CMK (cell line): Measurements from ENCODE around the gene PRELID3B.

Source experiments
- DNase-seq: peaks from one replicate; pipeline ENCODE4 v3.0.0-alpha.2; 2010; ENCODE audit warnings: low read depth

Gene PRELID3B

DNA sequence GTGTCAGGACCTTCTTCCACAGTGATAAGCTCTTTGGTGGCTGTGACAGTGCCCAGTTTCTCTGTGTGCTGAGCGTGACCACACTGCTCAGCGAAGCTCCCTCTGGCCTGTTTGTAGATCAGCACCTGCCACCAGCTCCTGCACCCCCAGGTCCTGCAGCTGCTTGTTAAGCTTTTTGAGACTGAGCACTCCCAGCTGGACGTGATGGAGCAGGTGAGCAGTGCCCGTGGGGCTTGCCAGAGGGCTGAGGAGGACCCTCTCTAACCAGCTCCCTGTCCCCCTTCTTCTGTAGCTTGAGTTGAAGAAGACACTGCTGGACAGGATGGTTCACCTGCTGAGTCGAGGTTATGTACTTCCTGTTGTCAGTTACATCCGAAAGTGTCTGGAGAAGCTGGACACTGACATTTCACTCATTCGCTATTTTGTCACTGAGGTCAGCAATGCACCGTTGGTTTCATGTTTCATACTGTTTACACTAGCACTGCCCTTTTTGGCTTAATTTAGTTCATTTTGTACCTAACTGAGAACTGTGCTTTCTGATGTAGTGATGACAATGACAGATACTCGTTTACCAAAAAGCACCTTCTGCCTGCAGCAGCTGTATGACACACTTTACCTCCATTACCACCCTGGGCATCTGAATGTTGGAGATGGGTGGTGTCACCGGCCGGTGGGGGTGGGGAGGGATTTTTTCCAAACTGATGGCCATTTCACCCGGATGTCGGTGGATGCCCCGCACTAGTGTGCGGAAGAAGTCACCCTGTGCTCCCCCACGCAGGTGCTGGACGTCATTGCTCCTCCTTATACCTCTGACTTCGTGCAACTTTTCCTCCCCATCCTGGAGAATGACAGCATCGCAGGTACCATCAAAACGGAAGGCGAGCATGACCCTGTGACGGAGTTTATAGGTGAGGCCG is 49.0 kb downstream of the PRELID3B start:
- DNase-seq, result no peak

DNA sequence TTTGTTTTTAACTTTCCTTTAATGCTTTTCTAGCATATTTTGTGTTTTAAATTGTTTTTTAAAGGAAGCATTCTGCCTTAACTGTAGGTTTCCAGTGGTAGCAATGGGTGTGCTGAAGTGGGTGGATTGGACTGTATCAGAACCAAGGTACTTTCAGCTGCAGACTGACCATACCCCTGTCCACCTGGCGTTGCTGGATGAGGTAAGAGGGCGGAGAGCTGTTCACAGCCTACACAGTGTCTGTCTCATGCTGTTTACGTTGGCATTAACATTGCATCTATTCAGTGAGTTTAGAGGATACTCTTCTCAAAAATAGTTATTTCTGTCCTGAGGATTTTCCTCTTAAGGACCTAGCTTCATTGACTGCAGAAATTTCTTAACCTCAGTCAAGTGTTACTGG is 49.7 kb downstream of the PRELID3B start:
- no peak for DNase-seq

DNA sequence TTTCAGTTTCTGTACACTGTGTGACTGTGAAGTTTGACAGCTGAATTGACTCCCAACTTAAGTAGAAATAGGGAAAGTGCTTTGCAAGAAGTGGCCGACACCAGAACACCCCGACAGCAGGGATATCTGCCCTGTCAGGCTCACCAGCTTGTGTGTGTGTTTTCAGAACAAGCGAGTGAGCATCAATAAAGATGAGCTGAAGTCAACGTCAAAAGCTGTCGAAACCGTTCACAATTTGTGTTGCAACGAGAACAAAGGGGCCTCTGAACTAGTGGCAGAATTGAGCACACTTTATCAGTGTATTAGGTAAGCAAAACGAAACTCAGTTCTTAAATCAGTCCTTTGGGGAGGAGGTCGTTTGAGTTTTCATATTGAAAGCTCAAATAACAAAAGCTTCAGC is 50.9 kb downstream of the PRELID3B start:
- no peak for DNase-seq

DNA sequence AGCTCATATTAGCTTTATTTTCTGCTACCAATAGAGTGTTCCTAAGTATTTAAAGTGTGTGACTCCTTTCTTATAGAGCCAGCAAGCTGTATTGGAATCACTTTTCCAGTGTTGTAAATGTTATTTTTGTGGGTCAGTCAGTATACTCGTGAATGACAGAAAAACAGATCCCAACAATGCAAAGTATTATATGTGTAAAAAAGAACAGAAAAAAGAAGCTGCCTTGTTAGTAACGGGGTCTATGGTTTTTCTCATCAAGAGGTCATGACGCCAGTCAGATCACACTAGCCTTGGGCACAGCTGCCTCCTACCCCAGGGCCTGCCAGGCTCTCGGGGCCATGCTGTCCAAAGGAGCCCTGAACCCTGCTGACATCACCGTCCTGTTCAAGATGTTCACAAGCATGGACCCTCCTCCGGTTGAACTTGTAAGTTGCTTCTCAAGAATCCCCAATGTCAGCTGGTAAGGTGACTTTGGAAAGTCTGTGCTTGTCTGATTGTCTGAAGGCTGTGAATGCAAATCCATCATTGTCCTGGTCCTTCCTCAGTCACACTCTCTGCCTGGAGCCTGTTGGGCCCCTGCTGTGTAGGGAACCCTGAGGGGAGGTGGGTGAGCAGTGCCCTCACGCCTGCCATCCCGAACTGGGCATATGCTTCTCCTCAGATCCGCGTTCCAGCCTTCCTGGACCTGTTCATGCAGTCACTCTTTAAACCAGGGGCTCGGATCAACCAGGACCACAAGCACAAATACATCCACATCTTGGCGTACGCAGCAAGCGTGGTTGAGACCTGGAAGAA is 51.7 kb downstream of the PRELID3B start:
- DNase-seq, result no peak

- no peak for DNase-seq
Measured at GRCh38 chr20:58989196-58989595, 53.4 kb downstream of the PRELID3B start.

DNA sequence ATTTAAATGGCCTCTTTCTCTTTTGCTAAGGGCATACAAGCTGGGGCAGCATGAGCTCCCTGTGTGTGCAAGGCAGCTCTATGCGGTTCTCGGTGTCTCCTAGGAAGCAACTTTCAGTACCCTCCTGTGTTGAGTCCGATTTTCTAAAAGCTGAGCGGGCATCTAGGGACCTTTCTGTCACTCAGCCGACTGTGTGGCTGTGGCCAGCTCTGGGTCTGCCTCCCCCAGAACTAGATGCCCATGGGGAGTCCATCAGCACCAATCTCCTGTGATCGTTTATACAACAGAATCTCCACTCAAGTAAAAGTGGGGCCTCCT is 54.1 kb downstream of the PRELID3B start:
- DNase-seq, result no peak

DNA sequence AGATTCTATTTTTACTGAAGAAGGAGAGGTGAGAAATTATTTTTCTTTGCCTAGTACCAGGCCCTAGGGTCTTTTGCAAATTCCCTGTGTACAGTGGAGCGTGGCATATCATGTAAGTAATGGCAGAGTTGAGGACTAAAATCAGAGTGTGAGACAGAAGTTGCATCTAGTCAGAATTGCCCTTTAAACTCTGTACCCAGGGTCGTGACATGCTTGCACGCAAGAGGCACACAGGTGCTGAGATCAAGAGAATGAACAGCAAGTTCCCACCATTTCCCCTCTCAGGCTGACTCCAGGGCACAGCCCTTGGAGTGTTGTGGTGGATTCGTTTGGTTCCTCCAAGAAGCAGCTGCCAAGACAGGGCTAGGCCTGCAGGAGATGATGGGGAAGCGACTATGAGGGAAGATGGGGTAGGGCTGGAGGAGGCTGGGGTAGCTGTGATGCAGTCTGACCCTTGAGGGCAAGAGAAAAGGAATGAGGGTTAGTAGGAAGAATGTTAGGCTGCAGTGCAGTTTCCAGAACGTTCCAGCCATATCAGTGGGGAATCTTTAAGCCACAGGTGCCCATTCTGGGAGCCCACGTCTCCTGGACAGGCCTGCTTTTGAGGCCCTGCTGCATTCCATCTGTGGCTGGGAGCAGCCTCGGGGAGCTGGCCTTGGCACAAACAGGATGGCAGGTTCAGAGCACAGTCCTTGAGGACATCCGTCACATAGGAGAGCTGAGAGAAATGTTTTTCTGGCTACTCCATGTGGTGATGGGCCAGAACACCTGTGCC is 54.6 kb downstream of the PRELID3B start:
- no peak for DNase-seq

DNA sequence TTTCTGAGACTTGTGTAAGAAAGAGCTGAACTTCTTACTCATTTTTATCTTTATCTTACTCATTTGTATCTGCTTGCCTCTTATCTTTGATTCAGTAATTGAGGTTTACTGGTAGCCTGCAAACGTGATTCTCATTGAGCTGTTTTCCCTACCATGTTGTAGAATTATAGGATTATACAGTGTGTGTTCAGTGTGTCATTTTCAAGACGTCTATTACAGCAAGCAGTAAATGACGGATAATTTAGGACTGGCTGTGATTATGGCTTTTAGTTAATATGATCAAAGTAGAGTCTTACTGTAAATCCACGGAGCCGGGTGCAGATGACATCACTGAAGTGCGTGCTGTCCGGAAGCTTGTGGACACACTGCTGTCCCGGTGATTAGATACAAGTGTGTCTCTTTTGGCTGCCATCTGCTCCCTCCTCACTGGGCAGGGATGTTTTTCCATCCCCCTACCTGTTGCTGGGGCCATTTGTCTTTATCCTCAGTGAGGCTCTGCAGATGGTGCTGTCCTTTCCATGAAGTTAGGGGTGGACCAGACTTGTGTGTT is 55.5 kb downstream of the PRELID3B start:
- DNase-seq, result no peak

DNA sequence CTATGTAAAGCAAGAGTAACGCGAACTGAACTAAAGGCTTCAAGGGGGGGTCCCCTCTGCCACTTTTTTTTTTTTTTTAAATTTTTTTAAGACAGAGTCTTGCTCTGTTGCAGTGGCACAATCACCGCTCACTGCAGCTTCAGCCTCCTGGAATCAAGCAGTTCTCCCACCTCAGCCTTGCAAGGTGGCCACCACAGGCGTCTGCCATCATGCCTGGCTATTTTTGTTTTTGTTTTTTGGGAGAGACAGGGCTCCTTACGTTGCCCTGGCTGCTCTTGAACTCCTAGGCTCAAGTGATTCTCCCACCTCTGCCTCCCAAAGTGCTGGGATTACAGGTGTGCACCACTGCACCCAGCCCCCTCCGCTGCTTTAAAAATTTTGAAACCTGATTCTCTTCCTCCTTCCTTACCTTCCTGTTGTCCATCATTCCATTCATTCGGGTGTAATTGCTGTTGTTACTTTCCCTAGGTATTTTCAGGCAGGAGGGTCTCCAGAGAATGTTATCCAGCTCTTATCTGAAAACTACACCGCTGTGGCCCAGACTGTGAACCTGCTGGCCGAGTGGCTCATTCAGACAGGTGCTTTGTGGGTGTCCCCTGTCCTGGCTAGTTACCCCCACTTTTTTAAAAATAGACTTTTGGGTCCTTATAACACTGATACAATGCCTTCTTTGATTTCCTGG is 56.2 kb downstream of the PRELID3B start:
- DNase-seq, result no peak

DNA sequence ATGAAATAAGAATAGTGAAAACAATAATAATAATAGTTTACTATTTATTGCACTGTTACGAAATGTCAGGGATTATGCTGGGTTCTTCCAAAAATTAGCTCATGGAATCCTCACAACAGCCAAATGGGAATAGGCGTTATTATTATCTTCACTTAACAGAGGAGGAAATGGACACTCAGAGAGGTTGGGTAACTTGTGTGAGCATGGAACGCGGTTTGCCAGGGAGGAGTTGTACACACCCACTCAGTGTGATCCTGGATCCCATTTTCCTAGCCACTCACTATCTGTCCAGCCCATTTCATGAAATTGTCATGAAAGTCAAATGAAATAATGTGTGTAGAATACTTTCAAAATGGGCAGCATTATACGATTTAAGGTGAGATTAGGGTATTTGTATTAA is 56.9 kb downstream of the PRELID3B start:
- DNase-seq, result no peak

- no peak for DNase-seq
Measured at GRCh38 chr20:58984691-58985090, 57.9 kb downstream of the PRELID3B start.
